RWPE1 (cell line): ENCODE measurements around the gene PAMR1.

ENCODE experiments used
- CTCF ChIA-PET: fragments of 350-600 bp; sonication (Branson Sonifier 250); formaldehyde crosslinking; extraction: SDS; loops from one replicate; lab custom pipeline; 2021; lab: Yijun Ruan, JAX
- POLR2A ChIA-PET: fragments of 400-600 bp; formaldehyde crosslinking; extraction: SDS; loops from one replicate; lab custom pipeline; 2020; ENCODE audit warnings: antibody characterized with exemption; ENCODE audit not compliant: low non-redundant PET; lab: Yijun Ruan, JAX
- DNase-seq: peaks from one replicate; pipeline ENCODE4 v3.0.0; 2012; ENCODE audit warnings: low spot score
- H3K27ac ChIP-seq: fragments of 450-650 bp; 2 replicates; pipeline ENCODE4 v1.5.1; 2017
- TF ChIP-seq, protein P1 (sequence below): fragments of 450-650 bp; conservative IDR thresholded peaks from 2 replicates; pipeline ENCODE4 v1.5.1; 2017; ENCODE audit warnings: low read depth, mild to moderate bottlenecking

Gene PAMR1

DNA sequence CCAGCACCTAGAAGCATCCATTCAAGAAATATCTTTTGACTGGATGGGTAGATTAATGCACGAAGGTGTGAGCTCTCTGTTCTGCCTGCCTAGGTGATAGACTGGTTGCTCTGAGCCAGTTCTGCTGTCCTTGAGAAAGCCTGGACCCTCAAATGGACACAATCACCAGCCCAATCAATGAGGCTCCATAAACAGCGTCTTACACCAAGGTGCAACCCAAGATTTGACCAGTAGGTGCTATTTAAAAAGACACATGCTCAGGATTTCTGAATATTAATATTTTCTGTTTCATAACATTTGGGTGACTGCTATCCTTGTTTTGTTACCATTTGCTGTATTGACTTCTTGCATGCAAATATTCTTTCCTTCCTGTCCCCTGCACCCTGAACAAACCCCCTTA lies 39.0 kb downstream of the PAMR1 start:
- CTCF ChIA-PET = interaction anchor here (1.3 kb wide), 1 partner anchor 336 kb away, joined by 6 read pairs; no protein-coding TSS in a partner anchor
- no peak overlapping the region for H3K27ac ChIP-seq
- DNase-seq = no peak
- POLR2A ChIA-PET = no interaction called here
- TF ChIP-seq, protein P1, sequence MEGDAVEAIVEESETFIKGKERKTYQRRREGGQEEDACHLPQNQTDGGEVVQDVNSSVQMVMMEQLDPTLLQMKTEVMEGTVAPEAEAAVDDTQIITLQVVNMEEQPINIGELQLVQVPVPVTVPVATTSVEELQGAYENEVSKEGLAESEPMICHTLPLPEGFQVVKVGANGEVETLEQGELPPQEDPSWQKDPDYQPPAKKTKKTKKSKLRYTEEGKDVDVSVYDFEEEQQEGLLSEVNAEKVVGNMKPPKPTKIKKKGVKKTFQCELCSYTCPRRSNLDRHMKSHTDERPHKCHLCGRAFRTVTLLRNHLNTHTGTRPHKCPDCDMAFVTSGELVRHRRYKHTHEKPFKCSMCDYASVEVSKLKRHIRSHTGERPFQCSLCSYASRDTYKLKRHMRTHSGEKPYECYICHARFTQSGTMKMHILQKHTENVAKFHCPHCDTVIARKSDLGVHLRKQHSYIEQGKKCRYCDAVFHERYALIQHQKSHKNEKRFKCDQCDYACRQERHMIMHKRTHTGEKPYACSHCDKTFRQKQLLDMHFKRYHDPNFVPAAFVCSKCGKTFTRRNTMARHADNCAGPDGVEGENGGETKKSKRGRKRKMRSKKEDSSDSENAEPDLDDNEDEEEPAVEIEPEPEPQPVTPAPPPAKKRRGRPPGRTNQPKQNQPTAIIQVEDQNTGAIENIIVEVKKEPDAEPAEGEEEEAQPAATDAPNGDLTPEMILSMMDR = no peak

DNA sequence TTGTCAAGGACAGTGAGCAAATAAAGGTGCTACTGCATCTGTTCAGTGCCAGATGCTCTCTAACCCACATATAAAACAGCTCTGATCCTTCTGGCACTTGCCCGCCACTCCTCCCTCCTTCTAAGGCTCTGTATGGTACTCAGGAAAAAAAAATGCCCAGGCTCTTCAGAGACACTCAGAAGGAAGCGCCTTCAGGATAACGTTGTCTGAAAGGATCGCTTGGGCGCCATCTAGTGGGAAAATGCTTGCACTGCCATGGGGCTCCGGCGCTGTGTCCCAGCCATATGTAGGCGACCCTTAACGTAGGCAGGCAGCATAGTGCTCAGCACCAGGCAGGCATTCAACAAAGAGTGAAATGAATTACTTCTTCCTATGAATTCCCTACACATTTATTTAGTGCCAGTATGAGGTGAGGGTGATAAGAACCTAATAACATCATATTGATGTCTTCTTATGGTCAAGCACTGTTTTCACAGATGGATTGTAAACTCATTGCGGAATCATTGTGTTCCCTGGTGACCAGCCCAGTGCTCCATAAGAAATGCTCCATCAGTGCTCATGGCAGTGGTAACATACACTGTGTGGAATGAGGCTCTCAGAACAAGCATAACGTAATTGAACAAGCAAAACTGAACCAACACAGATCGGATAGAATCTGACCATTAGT lies 39.6 kb downstream of the PAMR1 start:
- no peak overlapping the region for H3K27ac ChIP-seq
- TF ChIP-seq, protein P1 = peak; percentile 95
- ChIA-PET POLR2A (no interaction called here), CTCF (interaction anchor here (0.7 to 1.3 kb wide), 6 partner anchors 12 to 477 kb away, joined by 3 to 6 read pairs (median 4); no protein-coding TSS in a partner anchor)
- DNase-seq = peak; percentile 70

DNA sequence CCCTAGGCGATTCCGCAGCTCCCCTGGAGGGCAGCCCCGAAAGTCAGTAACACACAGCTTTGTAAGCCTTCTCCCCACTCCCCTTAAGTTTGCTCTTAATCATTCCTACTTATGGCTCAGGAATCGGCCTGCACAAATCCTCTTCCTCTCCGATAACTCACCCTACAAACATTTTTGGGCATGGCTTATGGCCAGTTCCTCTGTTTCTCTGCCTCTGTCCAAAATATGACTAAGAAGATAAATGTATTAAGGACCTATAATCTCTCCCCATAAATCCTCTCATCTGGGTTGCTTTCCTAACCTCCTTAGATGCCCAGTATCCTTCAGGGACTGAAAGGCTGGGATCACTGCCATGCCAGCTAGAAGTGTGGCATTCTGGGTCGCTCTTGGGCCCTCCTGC lies 41.0 kb downstream of the PAMR1 start:
- TF ChIP-seq, protein P1 = no peak
- CTCF ChIA-PET = no interaction called here
- DNase-seq = peak; percentile 8
- POLR2A ChIA-PET = no interaction called here
- H3K27ac ChIP-seq = no peak overlapping the region; the same call in 1 of the 2 replicates

DNA sequence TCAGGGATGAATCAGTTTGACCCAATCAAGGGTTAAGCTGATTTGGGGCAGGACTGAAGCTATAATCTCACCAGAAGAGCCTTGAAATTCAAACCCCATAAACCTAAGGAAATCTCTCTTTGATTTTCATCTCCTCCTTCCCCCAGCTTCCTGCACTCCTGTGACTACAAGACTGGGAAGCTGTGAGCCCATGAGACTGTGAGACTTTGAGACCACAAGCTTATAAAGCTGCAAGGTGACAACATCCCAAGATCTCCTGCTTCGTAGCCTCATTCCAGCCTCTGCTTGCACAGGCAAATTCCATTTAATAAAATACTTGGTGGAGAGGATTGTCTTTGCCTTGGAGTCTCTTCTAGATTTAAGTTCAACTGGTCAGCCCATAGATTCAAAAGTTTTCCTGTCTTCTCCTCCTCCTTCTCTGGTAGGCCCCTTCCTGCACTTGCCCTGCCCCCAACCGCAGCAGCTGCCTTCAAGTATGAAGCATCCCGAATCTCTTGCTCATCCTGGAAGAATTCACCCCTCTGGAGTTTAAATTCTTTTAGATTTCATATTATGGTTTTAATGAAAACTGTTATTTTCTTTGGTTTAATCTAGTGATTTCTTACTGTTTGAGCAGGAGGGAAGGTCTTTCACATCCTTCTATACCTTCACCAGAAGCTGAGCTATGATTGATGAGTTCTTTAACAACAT lies 42.1 kb downstream of the PAMR1 start:
- ChIA-PET POLR2A (no interaction called here), CTCF (no interaction called here)
- no peak overlapping the region for H3K27ac ChIP-seq
- TF ChIP-seq, protein P1 = no peak
- no peak for DNase-seq

DNA sequence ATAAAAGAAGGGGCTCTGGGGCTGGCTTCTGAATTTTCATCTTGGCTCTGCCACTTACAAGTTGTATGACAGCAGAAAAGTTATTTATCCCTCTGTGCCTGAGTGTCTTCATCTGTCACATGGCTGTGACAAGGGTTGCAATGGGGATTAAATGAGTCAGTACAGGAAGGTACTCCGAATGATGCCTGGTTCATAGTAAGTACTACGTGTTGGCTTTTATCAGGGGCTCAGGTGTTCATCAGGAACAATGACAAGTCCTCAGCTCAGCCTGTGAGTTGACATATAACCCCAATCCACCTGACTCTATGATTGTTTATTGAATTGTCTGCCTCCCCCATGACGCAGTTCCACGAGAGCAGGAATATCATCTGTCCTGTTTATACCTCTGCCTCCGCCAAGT lies 45.7 kb downstream of the PAMR1 start:
- CTCF ChIA-PET = no interaction called here
- TF ChIP-seq, protein P1 = no peak
- POLR2A ChIA-PET = no interaction called here
- H3K27ac ChIP-seq = no peak overlapping the region
- no peak for DNase-seq

DNA sequence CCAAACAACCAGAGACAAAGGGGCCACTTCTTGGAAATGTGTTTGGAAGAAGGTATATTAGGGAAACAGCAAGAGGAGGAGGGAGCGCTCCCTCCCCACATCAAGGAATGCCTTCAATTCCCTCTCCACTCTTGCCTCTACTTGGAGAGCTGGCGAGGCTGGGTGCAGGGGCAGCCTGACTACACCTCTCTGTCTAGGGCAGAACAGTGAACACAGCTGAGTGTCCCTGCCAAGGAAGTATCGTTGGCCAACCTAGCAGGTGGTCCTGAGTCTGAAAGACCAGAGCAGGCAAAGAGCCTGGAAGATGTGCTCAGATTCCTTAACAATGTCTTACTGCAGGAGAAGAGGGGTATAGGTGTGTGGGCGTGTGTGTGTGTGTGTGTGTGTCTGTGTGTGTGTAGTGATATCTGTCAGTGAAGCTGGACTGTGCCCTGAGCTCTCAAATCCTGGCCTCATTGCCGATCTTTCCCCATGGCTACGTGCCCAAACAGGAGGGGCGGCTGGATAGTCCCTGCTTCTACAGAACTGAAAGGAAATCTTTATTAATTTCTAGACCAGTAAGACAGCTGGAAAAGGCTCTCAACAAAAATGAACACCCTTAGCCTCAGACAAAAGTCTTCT lies 46.8 kb downstream of the PAMR1 start:
- POLR2A ChIA-PET = no interaction called here
- DNase-seq = no peak
- CTCF ChIA-PET = interaction anchor here (0.6 to 1.6 kb wide), 4 partner anchors 10 to 591 kb away, joined by 3 read pairs; no protein-coding TSS in a partner anchor
- no peak overlapping the region for H3K27ac ChIP-seq
- TF ChIP-seq, protein P1 = no peak
